Fibroblast of the aortic adventitia (primary cell): Measurements from ENCODE around the gene LEFTY1. TPM values are rescaled to one million over a fixed set of nuclear protein-coding genes. Genes with fewer than 3 reads are reported as not detected.
A peak's percentile ranks its signal among the peaks of the same experiment; 100 is the strongest.

Source experiments
- DNase-seq: peaks from one replicate; pipeline ENCODE4 v3.0.0-alpha.2; 2010; ENCODE audit warnings: low read depth
- H3K4me3 ChIP-seq: 2 replicates; pipeline ENCODE4 v1.5.1; 2011; ENCODE audit warnings: low read depth, mild to moderate bottlenecking, control low read depth, low read length, moderate library complexity
- total RNA-seq: library from RNA; depleted of rRNA; stranded (reverse); fragments of >200 nt; gene quantifications from 2 replicates; pipeline ENCODE4 v1.2.3, GENCODE V29; 2012; ENCODE audit warnings: low replicate concordance
- TF ChIP-seq, protein P1 (sequence below): IDR thresholded peaks from 2 replicates; pipeline ENCODE4 v1.5.1; 2011; ENCODE audit warnings: mild to moderate bottlenecking, low read length, control low read depth, inconsistent platforms; ENCODE audit not compliant: insufficient read depth

LEFTY1 gene
- total RNA-seq, 1 donor, result not detected

DNA sequence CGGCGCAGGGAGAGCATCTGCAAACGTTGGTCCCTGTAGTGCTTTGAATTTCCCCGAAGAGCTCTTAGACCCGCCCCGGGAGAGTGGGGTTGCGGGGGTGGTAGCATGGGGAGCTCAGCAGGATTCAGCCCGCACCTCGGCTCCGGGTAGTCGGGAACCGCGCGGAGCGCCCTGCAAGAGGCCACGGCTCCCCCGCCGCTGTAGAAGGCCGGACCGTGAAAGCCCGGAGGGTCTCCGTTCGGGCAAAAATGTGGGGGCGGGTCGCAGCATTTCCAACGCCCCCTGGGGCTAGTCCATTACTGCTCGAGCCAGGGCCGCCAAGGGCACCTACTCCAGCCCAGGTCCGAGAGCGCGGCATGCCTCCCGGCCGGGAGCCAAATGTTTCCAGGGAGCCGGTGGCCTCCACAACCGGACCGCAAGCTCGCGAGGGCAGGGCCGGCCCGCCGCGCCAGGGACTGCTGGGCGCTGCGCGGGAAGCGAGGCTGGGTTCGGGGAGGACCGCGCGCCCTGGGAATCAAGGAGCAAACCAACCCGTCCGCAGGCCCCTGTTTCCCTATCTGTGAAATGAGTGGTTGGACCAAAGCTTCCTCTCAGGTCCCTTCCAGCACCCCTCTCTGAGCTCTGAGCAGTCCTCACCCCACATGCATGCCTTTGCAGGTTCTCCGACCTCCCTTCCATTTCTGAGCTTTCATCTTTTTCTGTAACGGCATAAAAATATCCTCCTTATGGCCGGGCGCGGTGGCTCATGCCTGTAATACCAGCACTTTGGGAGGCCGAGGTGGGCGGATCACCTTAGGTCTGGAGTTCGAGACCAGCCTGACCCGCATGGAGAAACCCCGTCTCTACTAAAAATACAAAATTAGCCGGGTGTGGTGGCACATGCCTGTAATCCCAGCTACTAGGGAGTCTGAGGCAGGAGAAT lies 6.0 kb downstream of the LEFTY1 start:
- DNase-seq, result peak; percentile 41
- peak overlapping the region; percentile 91 for H3K4me3 ChIP-seq
- TF ChIP-seq, protein P1, sequence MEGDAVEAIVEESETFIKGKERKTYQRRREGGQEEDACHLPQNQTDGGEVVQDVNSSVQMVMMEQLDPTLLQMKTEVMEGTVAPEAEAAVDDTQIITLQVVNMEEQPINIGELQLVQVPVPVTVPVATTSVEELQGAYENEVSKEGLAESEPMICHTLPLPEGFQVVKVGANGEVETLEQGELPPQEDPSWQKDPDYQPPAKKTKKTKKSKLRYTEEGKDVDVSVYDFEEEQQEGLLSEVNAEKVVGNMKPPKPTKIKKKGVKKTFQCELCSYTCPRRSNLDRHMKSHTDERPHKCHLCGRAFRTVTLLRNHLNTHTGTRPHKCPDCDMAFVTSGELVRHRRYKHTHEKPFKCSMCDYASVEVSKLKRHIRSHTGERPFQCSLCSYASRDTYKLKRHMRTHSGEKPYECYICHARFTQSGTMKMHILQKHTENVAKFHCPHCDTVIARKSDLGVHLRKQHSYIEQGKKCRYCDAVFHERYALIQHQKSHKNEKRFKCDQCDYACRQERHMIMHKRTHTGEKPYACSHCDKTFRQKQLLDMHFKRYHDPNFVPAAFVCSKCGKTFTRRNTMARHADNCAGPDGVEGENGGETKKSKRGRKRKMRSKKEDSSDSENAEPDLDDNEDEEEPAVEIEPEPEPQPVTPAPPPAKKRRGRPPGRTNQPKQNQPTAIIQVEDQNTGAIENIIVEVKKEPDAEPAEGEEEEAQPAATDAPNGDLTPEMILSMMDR, result no peak

DNA sequence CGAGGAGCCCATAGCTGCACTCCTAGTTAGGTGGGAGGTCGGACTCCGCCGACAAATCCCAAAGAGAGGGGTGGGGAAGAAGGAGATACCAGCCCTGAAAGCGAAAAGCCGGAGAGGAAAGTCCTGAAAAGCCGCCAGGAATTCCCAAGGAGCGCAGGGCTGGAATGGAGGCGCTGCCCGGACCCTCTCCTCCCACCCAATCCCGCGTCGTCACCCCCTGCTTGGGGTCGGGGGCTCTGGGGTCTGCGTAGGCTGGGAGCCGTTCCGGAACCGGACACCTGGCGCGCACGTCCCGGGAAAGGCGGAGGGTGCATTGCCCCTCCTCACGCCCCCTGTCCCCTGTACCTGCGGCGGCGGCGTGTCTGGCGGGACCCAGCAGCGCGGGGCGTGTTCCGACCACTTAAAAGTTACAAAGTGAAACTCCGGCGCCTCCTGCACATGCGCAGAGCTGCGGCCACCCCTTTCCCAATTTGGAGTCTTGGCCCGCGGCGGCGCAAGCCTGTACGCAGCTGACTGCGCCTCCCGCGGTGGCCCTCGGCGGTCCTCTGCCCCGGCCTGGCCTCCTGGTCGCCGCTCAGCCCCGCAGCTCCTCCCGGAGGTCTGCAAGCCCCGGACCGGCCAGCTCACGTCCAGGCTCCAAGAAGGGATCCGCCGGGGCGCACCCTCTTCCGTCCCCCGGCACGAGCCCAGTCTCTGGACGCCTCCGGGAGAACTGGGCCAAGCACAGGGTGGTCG lies 6.8 kb downstream of the LEFTY1 start, which contains the start of gene TMEM63A:
TSS of gene TMEM63A (minus strand) at position 422 of the 735 bp plus-strand sequence. CDS start 4,800 bp downstream, outside the sequence.
- H3K4me3 ChIP-seq, result peak within 1 kb of the TSS; percentile 91
- DNase-seq, result peak; percentile 86
- TF ChIP-seq, protein P1, result no peak

DNA sequence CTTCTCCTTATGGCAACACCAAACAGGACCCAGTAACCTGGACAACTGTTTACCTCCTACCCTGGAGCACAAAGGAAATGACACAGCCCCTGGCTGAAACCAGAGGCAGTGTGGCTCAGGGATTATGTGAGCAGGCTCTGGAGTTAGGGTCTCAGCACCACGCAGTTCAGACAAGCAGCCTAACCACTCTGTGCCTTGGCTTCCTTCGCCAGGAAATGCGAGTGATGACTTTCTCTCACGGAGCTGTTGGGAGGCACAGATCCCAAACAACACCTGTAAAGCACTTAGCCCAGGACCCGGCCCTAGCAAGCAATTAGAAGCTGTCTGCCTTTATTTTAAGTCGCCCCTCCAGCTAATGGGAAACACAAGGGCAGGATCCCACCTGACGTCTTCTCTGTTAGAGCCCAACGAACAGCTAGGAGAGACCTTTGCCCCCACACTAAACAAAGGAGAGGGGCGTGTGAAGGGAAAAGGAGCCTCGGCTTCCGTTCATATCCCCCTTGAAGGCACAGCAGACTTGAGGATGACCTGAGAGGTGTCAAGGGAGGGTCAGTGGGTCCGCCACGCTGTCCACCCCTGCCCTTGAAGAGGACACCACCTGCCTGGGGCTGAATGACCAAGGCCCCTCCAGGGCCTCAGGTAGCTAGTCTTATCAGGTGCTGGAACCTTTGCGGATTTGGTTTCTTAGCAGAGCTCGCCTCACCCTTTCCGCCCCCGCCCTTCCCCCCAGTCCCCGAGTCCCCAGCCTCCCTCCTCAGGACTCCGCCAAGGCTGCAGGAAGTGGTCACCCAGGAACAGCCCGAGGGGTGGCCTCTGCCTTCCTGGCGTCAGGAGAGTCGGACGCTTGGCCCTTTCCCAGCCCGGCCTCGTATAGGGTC lies 7.6 kb downstream of the LEFTY1 start:
- H3K4me3 ChIP-seq, result peak overlapping the region; percentile 91
- no peak for DNase-seq
- TF ChIP-seq, protein P1, result no peak

GRCh38 chr1:225880636-225881035 lies 8.3 kb downstream of the LEFTY1 start:
- DNase-seq, result no peak
- TF ChIP-seq, protein P1, result no peak
- peak overlapping the region; percentile 91 for H3K4me3 ChIP-seq

DNA sequence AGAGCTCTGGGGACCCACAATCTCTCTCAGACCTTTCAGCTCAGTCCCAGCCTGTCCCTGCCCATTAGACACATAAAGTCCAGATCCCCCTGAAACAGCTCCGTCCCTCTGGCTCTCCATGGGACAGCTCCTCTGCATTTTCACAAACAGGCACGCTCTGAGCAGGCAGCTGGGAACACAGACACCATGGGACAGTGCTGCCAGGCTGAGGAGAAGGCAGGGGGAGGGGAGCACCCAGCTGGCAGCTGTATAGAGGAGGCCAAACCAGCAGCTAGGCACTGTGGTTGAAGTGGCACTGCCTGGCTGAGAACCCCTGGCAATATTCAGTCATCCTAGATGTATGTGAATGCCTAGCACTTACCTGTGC lies 8.7 kb downstream of the LEFTY1 start:
- TF ChIP-seq, protein P1, result no peak
- no peak overlapping the region for H3K4me3 ChIP-seq
- no peak for DNase-seq
